HepG2 (cell line): Measurements from ENCODE around the gene THRB. TPM values are rescaled to one million over a fixed set of nuclear protein-coding genes. Genes with fewer than 3 reads are reported as not detected.

Experiments used
- CBX2 ChIP-seq, 2 experiments: fragments of 200-600 bp in 1 of 2; sonication (generic); formaldehyde crosslinking in 1 of 2; IDR thresholded peaks; 2 replicates each; pipeline versions ENCODE4 v1.7.0 to v1.8.1; 2018 to 2022; ENCODE audit warnings: low read depth in 2 of 2, low read length in 1 of 2, mild to moderate bottlenecking in 1 of 2, missing genetic modification reagents in 1 of 2
- CC2D1A ChIP-seq: sonication (generic); formaldehyde crosslinking; IDR thresholded peaks from 2 replicates; pipeline ENCODE4 v1.8.1; 2023; ENCODE audit warnings: mild to moderate bottlenecking, missing genetic modification reagents
- DBP ChIP-seq: sonication (generic); formaldehyde crosslinking; IDR thresholded peaks from 2 replicates; pipeline ENCODE4 v1.4.0; 2020; ENCODE audit warnings: missing genetic modification reagents; ENCODE audit errors: not compliant biosample characterization
- GATAD2A ChIP-seq: IDR thresholded peaks from 2 replicates; pipeline ENCODE4 v1.6.1; 2016
- HNRNPUL1 ChIP-seq: fragments of 200-400 bp; formaldehyde crosslinking; IDR thresholded peaks from 2 replicates; pipeline ENCODE4 v1.6.1; 2017; ENCODE audit warnings: low read depth, mild to moderate bottlenecking, low read length, moderate library complexity
- HOXA3 ChIP-seq: sonication (generic); formaldehyde crosslinking; IDR thresholded peaks from 2 replicates; pipeline ENCODE4 v1.5.0; 2020; ENCODE audit warnings: missing genetic modification reagents
- NFIB ChIP-seq: sonication (generic); formaldehyde crosslinking; IDR thresholded peaks from 2 replicates; pipeline ENCODE4 v1.9.0; 2021; ENCODE audit warnings: missing genetic modification reagents, mild to moderate bottlenecking, borderline replicate concordance
- PHB2 ChIP-seq: fragments of 450-650 bp; IDR thresholded peaks from 2 replicates; pipeline ENCODE4 v1.6.1; 2018; ENCODE audit not compliant: partially characterized antibody
- REL ChIP-seq: sonication (generic); formaldehyde crosslinking; conservative IDR thresholded peaks from 2 replicates; pipeline ENCODE4 v1.8.0; 2022; ENCODE audit warnings: mild to moderate bottlenecking, missing genetic modification reagents, moderate library complexity
- SMAD3 ChIP-seq: sonication (generic); formaldehyde crosslinking; IDR thresholded peaks from 2 replicates; pipeline ENCODE4 v1.4.0; 2020; ENCODE audit warnings: missing genetic modification reagents
- SOX13 ChIP-seq, 3 experiments: fragments of 450-650 bp in 1 of 3; sonication (generic) in 1 of 3; formaldehyde crosslinking in 1 of 3; IDR thresholded peaks in 2 of 3; conservative IDR thresholded peaks in 1 of 3; 2 replicates each; pipeline versions ENCODE4 v1.5.0 to v1.6.1; 2016 to 2020; ENCODE audit warnings: antibody characterized with exemption in 1 of 3, mild to moderate bottlenecking in 1 of 3, missing compliant biosample characterization in 1 of 3, missing genetic modification reagents in 1 of 3, moderate library complexity in 1 of 3
- SYNCRIP ChIP-seq: fragments of 200-400 bp; formaldehyde crosslinking; IDR thresholded peaks from 2 replicates; pipeline ENCODE4 v1.6.1; 2018; ENCODE audit warnings: mild to moderate bottlenecking, low read depth, low read length; ENCODE audit not compliant: insufficient read depth
- TCF12 ChIP-seq, 2 experiments: fragments of 450-650 bp in 1 of 2; sonication (generic) in 1 of 2; formaldehyde crosslinking in 1 of 2; IDR thresholded peaks; 2 replicates each; pipeline versions ENCODE4 v1.6.1 to v1.8.0; 2017 to 2022; ENCODE audit warnings: antibody characterized with exemption in 1 of 2, mild to moderate bottlenecking in 1 of 2, missing genetic modification reagents in 1 of 2, moderate library complexity in 1 of 2
- TEAD2 ChIP-seq: sonication (generic); formaldehyde crosslinking; IDR thresholded peaks from 2 replicates; pipeline ENCODE4 v1.9.0; 2021; ENCODE audit warnings: missing genetic modification reagents
- XRCC5 ChIP-seq: fragments of 200-400 bp; formaldehyde crosslinking; optimal IDR thresholded peaks from 2 replicates; pipeline ENCODE3; 2017; ENCODE audit warnings: mild to moderate bottlenecking, low read length
- ZKSCAN8 ChIP-seq: IDR thresholded peaks from 2 replicates; pipeline ENCODE4 v1.6.1; 2016; ENCODE audit warnings: borderline replicate concordance, missing genetic modification reagents, missing compliant biosample characterization
- ZNF350 ChIP-seq: sonication (generic); formaldehyde crosslinking; IDR thresholded peaks from 2 replicates; pipeline ENCODE4 v1.4.0; 2020; ENCODE audit warnings: mild to moderate bottlenecking, low read depth, missing genetic modification reagents, borderline replicate concordance
- ZNF44 ChIP-seq: sonication (generic); formaldehyde crosslinking; IDR thresholded peaks from 2 replicates; pipeline ENCODE4 v1.5.1; 2020; ENCODE audit warnings: mild to moderate bottlenecking, missing genetic modification reagents
- ZNF646 ChIP-seq: sonication (generic); formaldehyde crosslinking; IDR thresholded peaks from 2 replicates; pipeline ENCODE4 v1.9.0; 2021; ENCODE audit warnings: mild to moderate bottlenecking, missing genetic modification reagents
- ZNF724P ChIP-seq: sonication (generic); formaldehyde crosslinking; IDR thresholded peaks from 2 replicates; pipeline ENCODE4 v1.8.0; 2022; ENCODE audit warnings: missing genetic modification reagents, borderline replicate concordance
- polyA plus RNA-seq, 8 experiments: library from polyadenylated mRNA; depleted of rRNA in 3 of 8; stranded (reverse) in 7 of 8; unstranded in 1 of 8; fragments of >200 nt; fragmentation: Illumina TruSeq in 4 of 8; extraction: Trizol in 4 of 8; gene quantifications; 2 replicates each; pipeline versions ENCODE4 v1.2.1 to v1.2.3, GENCODE V29; 2011 to 2016; ENCODE audit warnings: low read depth in 4 of 8, missing spikeins in 1 of 8, mixed read lengths in 1 of 8; ENCODE audit not compliant: insufficient read depth in 1 of 8
- total RNA-seq, 5 experiments: library from RNA; depleted of rRNA; stranded (reverse); fragments of >200 nt; fragmentation: Illumina TruSeq; extraction: Trizol; gene quantifications; 2 replicates each; pipeline ENCODE4 v1.2.3, GENCODE V29; 2016; ENCODE audit warnings: low read depth in 1 of 5
- TF ChIP-seq, protein P1 (sequence below): IDR thresholded peaks from 2 replicates; pipeline ENCODE4 v1.6.1; 2016; ENCODE audit warnings: missing compliant biosample characterization, missing genetic modification reagents, borderline replicate concordance

Gene THRB
- total and polyA plus RNA-seq, 2 of the 13 experiments (the other 11 are each of a cell fraction or from before 2014, with no cell fraction given) = 4.7 to 22.7 TPM

- TF ChIP-seq ZKSCAN8 (CRISPR knock-in tag) = no peak
- TF ChIP-seq PHB2 = no peak
- TF ChIP-seq CBX2 (IDR thresholded peaks at IDR 0.05; ENCODE audit: low read depth, low read length) = no peak
- TF ChIP-seq CBX2 (CRISPR knock-in tag; IDR thresholded peaks at IDR 0.05; ENCODE audit: low read depth) = no peak
- TF ChIP-seq TEAD2 (CRISPR knock-in tag) = no peak
- no peak for TF ChIP-seq GATAD2A (CRISPR knock-in tag)
- no peak for TF ChIP-seq SMAD3
- TF ChIP-seq ZNF646 = peak; percentile 79
- TF ChIP-seq ZNF44 (CRISPR knock-in tag) = no peak
- TF ChIP-seq CC2D1A (CRISPR knock-in tag) = no peak
- no peak for TF ChIP-seq ZNF724P (CRISPR knock-in tag)
- TF ChIP-seq REL (CRISPR knock-in tag) = no peak
- TF ChIP-seq TCF12 (IDR thresholded peaks at IDR 0.05) = no peak
- no peak for TF ChIP-seq TCF12 (CRISPR knock-in tag; IDR thresholded peaks at IDR 0.05)
- TF ChIP-seq SYNCRIP = no peak
- TF ChIP-seq HNRNPUL1 = no peak
- no peak for TF ChIP-seq DBP (CRISPR knock-in tag)
- TF ChIP-seq, protein P1, sequence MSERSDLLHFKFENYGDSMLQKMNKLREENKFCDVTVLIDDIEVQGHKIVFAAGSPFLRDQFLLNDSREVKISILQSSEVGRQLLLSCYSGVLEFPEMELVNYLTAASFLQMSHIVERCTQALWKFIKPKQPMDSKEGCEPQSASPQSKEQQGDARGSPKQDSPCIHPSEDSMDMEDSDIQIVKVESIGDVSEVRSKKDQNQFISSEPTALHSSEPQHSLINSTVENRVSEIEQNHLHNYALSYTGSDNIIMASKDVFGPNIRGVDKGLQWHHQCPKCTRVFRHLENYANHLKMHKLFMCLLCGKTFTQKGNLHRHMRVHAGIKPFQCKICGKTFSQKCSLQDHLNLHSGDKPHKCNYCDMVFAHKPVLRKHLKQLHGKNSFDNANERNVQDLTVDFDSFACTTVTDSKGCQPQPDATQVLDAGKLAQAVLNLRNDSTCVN = no peak
- TF ChIP-seq SOX13 (IDR thresholded peaks at IDR 0.05) = no peak
- TF ChIP-seq SOX13 (CRISPR knock-in tag; conservative IDR thresholded peaks at IDR 0.05 in 1 of 2, IDR thresholded peaks at IDR 0.05 in 1 of 2) = no peak
- no peak for TF ChIP-seq HOXA3
- TF ChIP-seq ZNF350 (CRISPR knock-in tag) = no peak
- TF ChIP-seq XRCC5 = peak; percentile 69
- no peak for TF ChIP-seq NFIB (CRISPR knock-in tag)
Measured at GRCh38 chr3:24237971-24238706, 256.5 kb downstream of the THRB start (continued).
